HG02852 (cell line): ENCODE measurements around the gene USP28.
"Not testable (repeated sequence)": the region's sequence is repeated elsewhere in the genome, so short reads cannot be mapped to it uniquely, and the experiment has no call there.

Experiments
- ATAC-seq: cut with Tn5 transposase; IDR thresholded peaks from one replicate; pipeline ENCODE4 v1.9.1; 2021; ENCODE audit warnings: mild to moderate bottlenecking, moderate library complexity; ENCODE audit not compliant: unreplicated experiment

Gene USP28

DNA sequence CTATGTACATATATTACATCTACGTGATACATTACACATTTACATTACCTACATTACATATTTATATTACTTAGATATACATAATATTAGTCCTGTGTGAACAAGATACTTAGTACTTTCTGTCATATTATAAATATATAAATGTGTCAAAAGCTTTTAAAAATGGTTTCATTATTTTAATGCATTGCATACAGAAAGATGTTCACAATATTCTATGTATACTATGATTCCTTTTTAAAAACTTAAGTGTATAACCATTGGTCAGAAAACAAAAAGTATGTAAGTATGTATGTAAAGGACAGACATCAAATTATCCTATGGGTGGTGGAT lies 101.2 kb downstream of the USP28 start:
- ATAC-seq: no peak

DNA sequence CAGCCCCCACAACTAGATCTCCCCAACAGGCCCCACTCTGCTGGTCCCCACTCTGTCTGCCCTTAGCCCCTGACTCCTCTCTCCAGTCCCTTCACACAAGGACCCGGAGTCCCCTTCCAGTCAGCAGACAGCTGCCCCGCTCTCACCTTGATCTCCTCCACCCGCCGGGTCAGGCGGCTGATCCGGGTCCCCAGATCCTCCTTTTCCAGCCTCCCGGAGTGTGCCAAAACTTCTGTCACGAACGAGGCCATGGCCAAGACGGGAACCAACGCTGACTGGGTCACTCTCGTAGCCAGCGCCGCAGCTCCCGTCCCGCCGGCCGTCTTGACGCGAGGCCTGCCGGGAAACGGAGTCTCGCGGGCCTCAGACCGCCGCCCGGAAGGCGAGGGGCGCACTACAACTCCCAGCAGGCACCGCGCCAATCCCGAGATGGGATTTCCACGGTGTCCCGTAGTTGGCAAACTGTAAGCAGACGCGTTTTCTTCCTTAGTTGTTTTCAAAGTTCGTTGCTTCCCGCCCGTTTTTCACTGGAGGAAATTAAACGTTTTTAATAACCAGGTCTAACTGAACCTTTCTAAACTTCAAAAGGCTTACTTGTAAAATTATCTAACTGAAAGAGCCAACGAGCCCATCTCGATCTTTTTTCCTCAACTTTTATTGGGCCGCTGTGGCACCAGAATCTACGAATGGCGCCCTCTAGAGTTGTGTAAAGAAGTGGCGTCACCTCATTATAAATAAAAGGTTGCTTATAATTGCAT lies 101.8 kb downstream of the USP28 start, which contains the start of gene ZW10:
Gene ZW10, minus strand, starts transcription at position 277 of the 758 bp plus-strand sequence. Its CDS starts 26 bp downstream, at position 251.
- peak; percentile 98 for ATAC-seq

DNA sequence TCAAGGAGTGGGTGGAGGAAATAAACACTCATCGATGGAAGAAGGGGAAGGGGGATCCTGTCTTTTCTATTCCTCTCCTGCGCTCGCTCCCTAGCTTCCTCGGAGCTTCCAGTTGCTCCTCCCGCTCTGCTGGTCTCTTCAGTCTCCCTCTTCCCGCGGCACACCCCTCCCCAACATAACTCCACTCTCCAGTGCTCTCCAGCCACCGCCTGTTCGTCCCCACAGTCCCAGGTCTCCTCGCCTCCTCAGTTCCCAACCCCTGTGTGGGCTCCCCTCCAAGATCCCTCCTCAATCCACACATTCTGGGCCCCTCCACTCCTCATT lies 102.3 kb downstream of the USP28 start:
- ATAC-seq: peak; percentile 11

DNA sequence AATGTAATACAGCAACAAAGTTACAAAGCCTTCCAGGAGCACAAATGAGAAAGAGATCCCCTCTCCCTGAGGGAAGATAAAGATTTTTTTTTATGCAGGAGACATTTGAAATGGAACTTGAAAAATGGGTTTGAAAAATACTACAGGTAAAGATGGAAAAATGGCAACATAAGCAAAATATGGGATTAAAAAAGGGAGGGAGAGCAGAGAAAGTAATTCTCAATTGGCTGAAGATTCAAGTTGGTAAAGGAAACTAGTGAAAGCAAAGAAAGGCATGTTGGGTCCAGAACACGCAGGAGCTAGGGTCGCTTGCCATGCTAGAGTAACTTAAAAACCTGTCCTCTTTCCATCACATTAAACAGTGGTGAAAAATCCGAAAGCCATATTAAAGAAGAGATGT lies 103.4 kb downstream of the USP28 start:
- no peak for ATAC-seq

DNA sequence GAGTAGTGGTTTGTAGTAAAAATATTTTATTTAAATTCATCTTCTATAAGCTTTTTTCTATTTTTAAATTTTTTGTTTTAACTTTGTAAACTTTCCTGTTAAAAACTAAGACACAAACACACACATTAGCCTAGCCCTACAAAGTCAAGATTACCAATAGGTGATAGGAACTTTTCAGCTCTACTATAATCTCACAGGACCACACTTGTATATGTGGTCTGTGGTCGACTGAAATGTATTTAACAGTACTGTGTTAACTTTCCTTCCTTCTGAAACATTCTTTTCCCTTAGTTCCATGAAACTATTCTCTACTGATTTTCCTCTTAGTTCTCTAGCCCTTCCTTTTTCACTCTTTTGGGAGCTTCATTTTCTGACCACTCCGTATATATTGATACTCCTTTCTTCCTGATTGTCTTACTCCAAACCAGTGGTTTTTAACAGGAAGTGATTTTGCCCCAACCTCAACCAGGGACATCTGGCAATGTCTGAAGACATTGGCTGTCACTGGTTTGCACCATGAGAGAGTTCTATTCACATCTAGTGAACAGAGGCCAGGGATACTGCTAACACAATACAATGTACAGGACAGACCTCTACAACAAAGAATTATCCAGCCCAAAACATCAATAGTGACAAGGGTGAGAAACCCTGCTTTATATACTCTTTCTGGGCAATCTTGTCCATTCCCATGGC lies 110.7 kb downstream of the USP28 start:
- ATAC-seq: no peak

DNA sequence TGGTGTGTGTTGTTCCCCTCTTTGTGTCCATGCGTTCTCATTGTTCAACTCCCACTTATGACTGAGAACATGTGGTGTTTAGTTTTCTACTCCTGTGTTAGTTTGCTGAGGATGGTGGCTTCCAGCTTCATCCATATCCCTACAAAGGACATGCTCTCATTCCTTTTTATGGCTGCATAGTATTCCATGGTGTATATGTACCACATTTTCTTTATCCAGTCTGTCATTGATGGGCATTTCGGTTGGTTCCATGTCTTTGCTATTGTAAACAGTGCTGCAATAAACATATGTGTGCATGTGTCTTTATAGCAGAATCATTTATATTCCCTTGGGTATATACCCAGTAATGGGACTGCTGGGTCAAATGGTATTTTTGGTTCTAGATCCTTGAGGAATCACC lies 112.3 kb downstream of the USP28 start:
- not testable (repeated sequence) for ATAC-seq

DNA sequence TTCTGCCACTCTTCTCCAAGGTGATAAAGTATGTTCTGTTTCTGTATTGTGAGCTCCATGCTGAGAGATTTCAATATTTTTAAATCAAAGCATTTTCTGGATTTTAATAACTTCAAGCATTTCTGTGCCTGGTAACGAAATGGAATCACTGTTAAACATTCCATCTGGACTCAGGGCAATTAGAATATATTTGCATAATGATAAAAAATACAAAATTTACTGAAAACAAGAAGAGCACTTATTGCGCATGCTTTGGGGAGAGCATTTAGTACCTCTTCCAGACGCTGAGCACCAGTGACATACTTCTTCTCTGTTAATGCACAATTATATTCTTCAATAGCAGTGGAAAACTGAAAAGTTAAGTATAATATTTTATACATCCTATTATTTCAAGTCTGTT lies 115.1 kb downstream of the USP28 start:
- no peak for ATAC-seq

DNA sequence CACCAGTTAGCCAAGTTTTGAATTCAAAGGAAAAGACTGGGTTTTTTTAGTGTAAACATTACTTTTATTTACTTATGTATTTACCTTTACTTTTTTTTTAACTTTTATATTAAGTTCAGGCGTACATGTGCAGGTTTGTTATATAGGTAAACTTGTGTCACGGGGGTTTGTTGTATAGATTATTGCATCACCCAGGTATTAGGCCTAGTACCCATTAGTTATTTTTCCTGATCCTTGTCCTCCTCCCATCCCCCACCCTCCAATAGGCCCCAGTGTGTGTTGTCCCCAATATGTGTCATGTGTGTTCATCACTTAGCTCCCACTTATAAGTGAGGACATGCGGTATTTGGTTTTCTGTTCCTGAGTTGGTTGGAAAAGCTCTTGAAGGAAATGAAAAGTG lies 122.4 kb downstream of the USP28 start:
- ATAC-seq: no peak
